Measurements from ENCODE around the gene FSCN2.

GRCh38 chr17:81546906-81547613 is 18.9 kb downstream of the FSCN2 start:
- no peak for TF ChIP-seq CTCF (IDR thresholded peaks at IDR 0.05)
- no peak for TF ChIP-seq POLR2A (IDR thresholded peaks at IDR 0.05)
